CD4-positive, alpha-beta T cell (primary cell): ENCODE measurements around the gene NGRN. TPM values are rescaled to one million over a fixed set of nuclear protein-coding genes. Genes with fewer than 3 reads are reported as not detected.
A peak's percentile ranks its signal among the peaks of the same experiment; 100 is the strongest.

ENCODE experiments used
- ATAC-seq: fragments of 200-7000 bp; cut with Tn5 transposase; one replicate; pipeline ENCODE4 v1.10.0; 2022; ENCODE audit warnings: mild to moderate bottlenecking; ENCODE audit not compliant: poor library complexity
- CTCF ChIA-PET: fragments of 350-600 bp; sonication (Branson Sonifier 250); formaldehyde crosslinking; loops from one replicate; lab custom pipeline; 2021; ENCODE audit warnings: antibody characterized with exemption, inconsistent platforms; lab: Charles Lee
- POLR2A ChIA-PET: fragments of 350-600 bp; sonication (Branson Sonifier 250); formaldehyde crosslinking; loops from one replicate; lab custom pipeline; 2021; ENCODE audit warnings: antibody characterized with exemption, inconsistent platforms; lab: Charles Lee
- DNase-seq, 14 experiments: peaks; one replicate each; pipeline ENCODE4 v3.0.0-alpha.2; 2013 to 2020; ENCODE audit warnings: mixed read lengths in 2 of 14
- H3K27ac ChIP-seq, 2 donors: one replicate each; pipeline versions ENCODE4 v1.5.1 to v1.7.0; 2013; ENCODE audit warnings: low read length in 2 of 2, low read depth in 1 of 2, mild to moderate bottlenecking in 1 of 2
- H3K27me3 ChIP-seq, 2 experiments: 1 replicate in 1 of 2; 2 replicates in 1 of 2; pipeline versions ENCODE4 v1.6.1 to v1.7.0; 2013; ENCODE audit warnings: low read length in 2 of 2, control low read depth in 1 of 2, mild to moderate bottlenecking in 1 of 2, moderate library complexity in 1 of 2; ENCODE audit not compliant: insufficient read depth in 2 of 2, control insufficient read depth in 1 of 2
- H3K36me3 ChIP-seq: one replicate; pipeline ENCODE4 v1.6.1; 2013; ENCODE audit warnings: low read length, control low read depth; ENCODE audit not compliant: insufficient read depth
- H3K4me1 ChIP-seq: one replicate; pipeline ENCODE4 v1.6.1; 2013; ENCODE audit warnings: low read length, control low read depth; ENCODE audit not compliant: insufficient read depth
- H3K4me3 ChIP-seq: one replicate; pipeline ENCODE4 v1.5.1; 2013; ENCODE audit warnings: mild to moderate bottlenecking, low read length, moderate library complexity
- H3K9me3 ChIP-seq, 2 experiments: 1 replicate in 1 of 2; 2 replicates in 1 of 2; pipeline versions ENCODE4 v1.6.1 to v1.7.0; 2013; ENCODE audit warnings: low read length in 2 of 2, mild to moderate bottlenecking in 2 of 2, control low read depth in 1 of 2, moderate library complexity in 1 of 2; ENCODE audit not compliant: control insufficient read depth in 1 of 2, insufficient read depth in 1 of 2
- H3K27ac Mint-ChIP-seq: one replicate; pipeline ENCODE4 v1.8.0; 2020; ENCODE audit warnings: mixed read lengths
- H3K27me3 Mint-ChIP-seq: one replicate; pipeline ENCODE4 v1.8.0; 2021; ENCODE audit warnings: mixed read lengths
- H3K36me3 Mint-ChIP-seq: one replicate; pipeline ENCODE4 v1.8.0; 2021; ENCODE audit warnings: low read depth, mixed read lengths
- H3K4me1 Mint-ChIP-seq: one replicate; pipeline ENCODE4 v1.8.0; 2021; ENCODE audit warnings: low read depth, mixed read lengths
- H3K4me3 Mint-ChIP-seq: one replicate; pipeline ENCODE4 v1.8.0; 2020; ENCODE audit warnings: mild to moderate bottlenecking, mixed read lengths
- H3K9me3 Mint-ChIP-seq: one replicate; pipeline ENCODE4 v1.8.0; 2020; ENCODE audit warnings: mixed read lengths
- CTCF ChIP-seq: fragments of 200-600 bp; IDR thresholded peaks from one replicate; pipeline ENCODE4 v1.8.0; 2022; ENCODE audit warnings: antibody characterized with exemption, mild to moderate bottlenecking
- intact Hi-C, 2 experiments: fragments of 100-400 bp; cut with DNase I in 1 of 2; cut with micrococcal nuclease in 1 of 2; formaldehyde crosslinking; loops; one replicate each; pipeline versions ENCODE4 v1.15.1 to v1.9.0; 2023 to 2025; cut with DNase I, micrococcal nuclease
- total RNA-seq, 174 experiments: library from RNA in 2 of 174; stranded (reverse) in 2 of 174; gene quantifications; one replicate each; pipeline ENCODE4 v1.2.3 and lab custom pipeline; 2021 to 2026

Gene NGRN
- total RNA-seq, 2 experiments from 2014 or later: 55.7 to 58.4 TPM

- TF ChIP-seq CTCF: no peak
- no peak overlapping the region for H3K4me3 Mint-ChIP-seq
- Histone ChIP-seq H3K4me1 (peaks cover 16% of the 10 kb centered on the region), H3K27me3 (no peaks in the 10 kb centered on the region), H3K4me3 (no peak overlapping the region), H3K9me3 (no peaks in the 10 kb centered on the region), H3K36me3 (no peaks in the 10 kb centered on the region), H3K27ac (no peak overlapping the region)
- no peak for ATAC-seq
- peak overlapping the region; percentile 10 for H3K27ac Mint-ChIP-seq
- CTCF ChIA-PET: interaction anchor here (0.8 kb wide), 1 partner anchor 39 kb away, joined by 3 read pairs; no protein-coding TSS in a partner anchor
- peaks cover 25% of the 10 kb centered on the region for H3K4me1 Mint-ChIP-seq
- H3K27me3 Mint-ChIP-seq: no peaks in the 10 kb centered on the region
- POLR2A ChIA-PET: interaction anchor here (2.0 to 3.2 kb wide), 2 partner anchors 28 to 61 kb away, joined by 5 to 9 read pairs; partner anchors contain the start of genes CIB1, GDPGP1 and SEMA4B
- no peaks in the 10 kb centered on the region for H3K9me3 Mint-ChIP-seq
- peaks cover 21% of the 10 kb centered on the region for H3K36me3 Mint-ChIP-seq
- intact Hi-C loops: loop anchor here in 1 of 2 experiments (10.0 kb wide), 1 partner anchor 367 kb away; the partner anchor contains the start of gene AP3S2
- DNase-seq: no peak
These were observed 3.7 kb upstream of the NGRN start for GRCh38 chr15:90261811-90262210.

GRCh38 chr15:90262426-90262825, 3.0 kb upstream of the NGRN start:
- peak overlapping the region; percentile 10 for H3K27ac Mint-ChIP-seq
- ATAC-seq (no peak), DNase-seq (no peak)
- H3K27ac ChIP-seq: no peak overlapping the region
- intact Hi-C loops: loop anchor here in 1 of 2 experiments (10.0 kb wide), 1 partner anchor 368 kb away; the partner anchor contains the start of gene AP3S2
- H3K36me3 Mint-ChIP-seq: peaks cover 26% of the 10 kb centered on the region
- POLR2A ChIA-PET: interaction anchor here (2.0 to 3.2 kb wide), 2 partner anchors 29 to 62 kb away, joined by 5 to 9 read pairs; partner anchors contain the start of genes CIB1, GDPGP1 and SEMA4B
- no peak for TF ChIP-seq CTCF
- CTCF ChIA-PET: no interaction called here
- peaks cover 31% of the 10 kb centered on the region for H3K4me1 Mint-ChIP-seq
- no peaks in the 10 kb centered on the region for H3K27me3 Mint-ChIP-seq
- no peaks in the 10 kb centered on the region for H3K9me3 Mint-ChIP-seq
- peaks cover 22% of the 10 kb centered on the region for H3K4me1 ChIP-seq
- peaks cover under 1% of the 10 kb centered on the region for H3K36me3 ChIP-seq
- no peak overlapping the region for H3K4me3 ChIP-seq
- peak overlapping the region; percentile 43 for H3K4me3 Mint-ChIP-seq
- H3K27me3 ChIP-seq: no peaks in the 10 kb centered on the region
- no peaks in the 10 kb centered on the region for H3K9me3 ChIP-seq

- CTCF ChIA-PET: no interaction called here
These were observed 801 bp upstream of the NGRN start for GRCh38 chr15:90264671-90265070.

More at GRCh38 chr15:90264671-90265070, 801 bp upstream of the NGRN start:
- ATAC-seq (no peak), DNase-seq (peak in 6 of 14 experiments; percentile 8 to 50 (median 33))
- peak overlapping the region; percentile 94 to 97 for H3K27ac ChIP-seq
- peaks cover 45% of the 10 kb centered on the region for H3K36me3 Mint-ChIP-seq
- no peaks in the 10 kb centered on the region for H3K27me3 ChIP-seq
- intact Hi-C loops: loop anchor here (1.0 to 10.0 kb wide), 3 partner anchors 30 to 370 kb away; partner anchors contain the start of genes GDPGP1 (in 2 of the 2) and AP3S2 (in 1 of the 2)
- POLR2A ChIA-PET: interaction anchor here (1.2 kb wide), 1 partner anchor 31 kb away, joined by 5 read pairs; the partner anchor contains the start of genes CIB1 and GDPGP1
- H3K4me1 Mint-ChIP-seq: peaks cover 49% of the 10 kb centered on the region
- H3K27ac Mint-ChIP-seq: peak overlapping the region; percentile 98
- no peaks in the 10 kb centered on the region for H3K27me3 Mint-ChIP-seq
- TF ChIP-seq CTCF: no peak
- H3K4me1 ChIP-seq: peaks cover 43% of the 10 kb centered on the region
- peaks cover 15% of the 10 kb centered on the region for H3K36me3 ChIP-seq
- H3K9me3 Mint-ChIP-seq: no peaks in the 10 kb centered on the region
- no peaks in the 10 kb centered on the region for H3K9me3 ChIP-seq
- H3K4me3 Mint-ChIP-seq: peak overlapping the region; percentile 90
- peak overlapping the region; percentile 74 for H3K4me3 ChIP-seq
